ENCODE results near the gene RSRC2.
A peak's percentile ranks its signal among the peaks of the same experiment; 100 is the strongest.
"Not testable (repeated sequence)": the region's sequence is repeated elsewhere in the genome, so short reads cannot be mapped to it uniquely, and the experiment has no call there.

Gene RSRC2

GRCh38 chr12:122526683-122527477, at the start of gene RSRC2, which contains the start of gene KNTC1:
Gene RSRC2 (minus strand): TSS chr12:122526936. CDS start chr12:122526853, 83 bp downstream.
Gene KNTC1 (plus strand): TSS chr12:122527249. CDS start chr12:122530064, 2,815 bp downstream.
- peak; percentile 82 to 97 (median 96) for DNase-seq (ENCODE audit: low read depth in 3 of 3, low spot score in 1 of 3)

- DNase-seq (ENCODE audit: low read depth in 3 of 3, low spot score in 1 of 3): no peak
Observed at GRCh38 chr12:122571821-122572220, 45.1 kb upstream of the RSRC2 start.

- DNase-seq (ENCODE audit: low read depth in 3 of 3, low spot score in 1 of 3): not testable (repeated sequence)
Observed at GRCh38 chr12:122570006-122570405, 43.3 kb upstream of the RSRC2 start.

- DNase-seq (ENCODE audit: low read depth in 3 of 3, low spot score in 1 of 3): no peak
Observed at GRCh38 chr12:122569288-122569687, 42.6 kb upstream of the RSRC2 start.

GRCh38 chr12:122566816-122567215, 40.1 kb upstream of the RSRC2 start:
- DNase-seq (ENCODE audit: low read depth in 3 of 3, low spot score in 1 of 3): not testable (repeated sequence)

GRCh38 chr12:122563361-122563760, 36.6 kb upstream of the RSRC2 start:
- DNase-seq (ENCODE audit: low read depth in 3 of 3, low spot score in 1 of 3): no peak

- no peak for DNase-seq (ENCODE audit: low read depth in 3 of 3, low spot score in 1 of 3)
Observed at GRCh38 chr12:122560138-122560537, 33.4 kb upstream of the RSRC2 start.

- no peak for DNase-seq (ENCODE audit: low read depth in 3 of 3, low spot score in 1 of 3)
Observed at GRCh38 chr12:122558745-122559641, 32.3 kb upstream of the RSRC2 start.

GRCh38 chr12:122547330-122547729, 20.6 kb upstream of the RSRC2 start:
- DNase-seq (ENCODE audit: low read depth in 3 of 3, low spot score in 1 of 3): no peak

GRCh38 chr12:122545855-122546254, 19.1 kb upstream of the RSRC2 start:
- no peak for DNase-seq (ENCODE audit: low read depth in 3 of 3, low spot score in 1 of 3)

- DNase-seq (ENCODE audit: low read depth in 3 of 3, low spot score in 1 of 3): no peak
Observed at GRCh38 chr12:122544537-122544936, 17.8 kb upstream of the RSRC2 start.

- DNase-seq (ENCODE audit: low read depth in 3 of 3, low spot score in 1 of 3): no peak
Observed at GRCh38 chr12:122538496-122538895, 11.8 kb upstream of the RSRC2 start.

- no peak for DNase-seq (ENCODE audit: low read depth in 3 of 3, low spot score in 1 of 3)
Observed at GRCh38 chr12:122537021-122537420, 10.3 kb upstream of the RSRC2 start.

- no peak for DNase-seq (ENCODE audit: low read depth in 3 of 3, low spot score in 1 of 3)
Observed at GRCh38 chr12:122533856-122534255, 7.1 kb upstream of the RSRC2 start.

- DNase-seq (ENCODE audit: low read depth in 3 of 3, low spot score in 1 of 3): no peak
Observed at GRCh38 chr12:122528992-122529391, 2.3 kb upstream of the RSRC2 start.

- DNase-seq (ENCODE audit: low read depth in 3 of 3, low spot score in 1 of 3): no peak
Observed at GRCh38 chr12:122528582-122528981, 1.8 kb upstream of the RSRC2 start.

- DNase-seq (ENCODE audit: low read depth in 3 of 3, low spot score in 1 of 3): no peak
Observed at GRCh38 chr12:122527478-122527944, 775 bp upstream of the RSRC2 start.

- DNase-seq (ENCODE audit: low read depth in 3 of 3, low spot score in 1 of 3): no peak
Observed at GRCh38 chr12:122523846-122524718, 2.7 kb downstream of the RSRC2 start.

GRCh38 chr12:122523280-122523679, 3.5 kb downstream of the RSRC2 start:
- no peak for DNase-seq (ENCODE audit: low read depth in 3 of 3, low spot score in 1 of 3)

GRCh38 chr12:122520676-122521075, 6.1 kb downstream of the RSRC2 start:
- DNase-seq (ENCODE audit: low read depth in 3 of 3, low spot score in 1 of 3): no peak

- DNase-seq (ENCODE audit: low read depth in 3 of 3, low spot score in 1 of 3): no peak
Observed at GRCh38 chr12:122519418-122519817, 7.3 kb downstream of the RSRC2 start.

Data from stimulated activated CD4-positive, alpha-beta T cell treated with anti-CD3 and anti-CD28 coated beads, TNF-alpha, amount 100 ng/mL, for 1 hour (primary cell).